HepG2 (cell line): Measurements from ENCODE around the gene SEC61A2. TPM values are rescaled to one million over a fixed set of nuclear protein-coding genes. Genes with fewer than 3 reads are reported as not detected.
A peak's percentile ranks its signal among the peaks of the same experiment; 100 is the strongest.

Experiments
- BCL6 ChIP-seq: IDR thresholded peaks from 2 replicates; pipeline ENCODE4 v1.6.1; 2016; ENCODE audit warnings: missing genetic modification reagents, missing compliant biosample characterization
- KIAA2018 ChIP-seq: sonication (generic); formaldehyde crosslinking; IDR thresholded peaks from 2 replicates; pipeline ENCODE4 v1.5.0; 2020; ENCODE audit warnings: mild to moderate bottlenecking, missing genetic modification reagents, borderline replicate concordance
- NONO ChIP-seq, 2 experiments: fragments of 450-650 bp in 1 of 2; sonication (generic) in 1 of 2; formaldehyde crosslinking in 1 of 2; IDR thresholded peaks in 1 of 2; conservative IDR thresholded peaks in 1 of 2; 2 replicates each; pipeline versions ENCODE4 v1.6.1 to v1.8.0; 2017 to 2022; ENCODE audit warnings: mild to moderate bottlenecking in 1 of 2, missing genetic modification reagents in 1 of 2, moderate library complexity in 1 of 2
- NR1H2 ChIP-seq: sonication (generic); formaldehyde crosslinking; IDR thresholded peaks from 2 replicates; pipeline ENCODE4 v1.8.1; 2022; ENCODE audit warnings: low read depth, missing genetic modification reagents, borderline replicate concordance
- ZBTB3 ChIP-seq: sonication (generic); formaldehyde crosslinking; IDR thresholded peaks from 2 replicates; pipeline ENCODE4 v1.4.0; 2020; ENCODE audit warnings: low read depth, mild to moderate bottlenecking, moderate library complexity, missing genetic modification reagents, borderline replicate concordance
- ZNF629 ChIP-seq: sonication (generic); formaldehyde crosslinking; conservative IDR thresholded peaks from 2 replicates; pipeline ENCODE4 v1.5.0; 2020; ENCODE audit warnings: missing genetic modification reagents
- polyA plus RNA-seq, 8 experiments: library from polyadenylated mRNA; depleted of rRNA in 3 of 8; stranded (reverse) in 7 of 8; unstranded in 1 of 8; fragments of >200 nt; fragmentation: Illumina TruSeq in 4 of 8; extraction: Trizol in 4 of 8; gene quantifications; 2 replicates each; pipeline versions ENCODE4 v1.2.1 to v1.2.3, GENCODE V29; 2011 to 2016; ENCODE audit warnings: low read depth in 4 of 8, missing spikeins in 1 of 8, mixed read lengths in 1 of 8; ENCODE audit not compliant: insufficient read depth in 1 of 8
- total RNA-seq, 5 experiments: library from RNA; depleted of rRNA; stranded (reverse); fragments of >200 nt; fragmentation: Illumina TruSeq; extraction: Trizol; gene quantifications; 2 replicates each; pipeline ENCODE4 v1.2.3, GENCODE V29; 2016; ENCODE audit warnings: low read depth in 1 of 5

SEC61A2 gene
- total and polyA plus RNA-seq, 2 of the 13 experiments (the other 11 are each of a cell fraction or from before 2014, with no cell fraction given) = 5.5 to 7.4 TPM

GRCh38 chr10:12195603-12196506 lies 66.4 kb downstream of the SEC61A2 start, which contains the start of the genes CDC123 and NUDT5 (continued):
- TF ChIP-seq NONO (IDR thresholded peaks at IDR 0.05) (no peak), NONO (CRISPR knock-in tag; conservative IDR thresholded peaks at IDR 0.05) (peak; percentile 71; the same call in 1 of the 2 replicates), ZNF629 (no peak), BCL6 (CRISPR knock-in tag) (no peak), KIAA2018 (CRISPR knock-in tag) (no peak), NR1H2 (CRISPR knock-in tag) (peak; percentile 63; the same call in 1 of the 2 replicates), ZBTB3 (CRISPR knock-in tag) (no peak)
